HG03571 (cell line): ENCODE data around the gene HSF4.

ENCODE experiments used
- ATAC-seq: cut with Tn5 transposase; IDR thresholded peaks from one replicate; pipeline ENCODE4 v1.9.1; 2021; ENCODE audit not compliant: unreplicated experiment

The HSF4 gene

DNA sequence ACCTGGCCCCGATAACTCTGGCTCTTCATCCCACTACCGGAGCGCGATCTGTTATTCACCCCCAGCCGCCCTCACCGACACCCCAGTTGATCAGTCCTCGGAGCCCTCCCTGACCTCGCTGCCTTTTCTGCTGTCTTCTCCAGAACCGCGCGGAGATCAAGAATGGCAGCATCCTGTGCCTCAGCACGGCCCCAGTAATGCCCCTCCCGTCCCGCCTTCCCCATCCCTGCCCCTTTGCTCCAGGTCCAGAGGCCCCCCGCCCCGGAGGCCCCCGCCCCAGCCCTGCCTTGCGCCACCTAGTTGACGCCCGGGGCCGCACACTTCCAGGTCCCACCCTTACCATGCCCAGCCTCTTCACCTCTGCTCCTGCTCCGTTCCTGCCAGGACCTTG lies 35.3 kb downstream of the HSF4 start:
- ATAC-seq = no peak

- ATAC-seq = no peak
Measured at GRCh38 chr16:67200491-67200890, 35.9 kb downstream of the HSF4 start.

DNA sequence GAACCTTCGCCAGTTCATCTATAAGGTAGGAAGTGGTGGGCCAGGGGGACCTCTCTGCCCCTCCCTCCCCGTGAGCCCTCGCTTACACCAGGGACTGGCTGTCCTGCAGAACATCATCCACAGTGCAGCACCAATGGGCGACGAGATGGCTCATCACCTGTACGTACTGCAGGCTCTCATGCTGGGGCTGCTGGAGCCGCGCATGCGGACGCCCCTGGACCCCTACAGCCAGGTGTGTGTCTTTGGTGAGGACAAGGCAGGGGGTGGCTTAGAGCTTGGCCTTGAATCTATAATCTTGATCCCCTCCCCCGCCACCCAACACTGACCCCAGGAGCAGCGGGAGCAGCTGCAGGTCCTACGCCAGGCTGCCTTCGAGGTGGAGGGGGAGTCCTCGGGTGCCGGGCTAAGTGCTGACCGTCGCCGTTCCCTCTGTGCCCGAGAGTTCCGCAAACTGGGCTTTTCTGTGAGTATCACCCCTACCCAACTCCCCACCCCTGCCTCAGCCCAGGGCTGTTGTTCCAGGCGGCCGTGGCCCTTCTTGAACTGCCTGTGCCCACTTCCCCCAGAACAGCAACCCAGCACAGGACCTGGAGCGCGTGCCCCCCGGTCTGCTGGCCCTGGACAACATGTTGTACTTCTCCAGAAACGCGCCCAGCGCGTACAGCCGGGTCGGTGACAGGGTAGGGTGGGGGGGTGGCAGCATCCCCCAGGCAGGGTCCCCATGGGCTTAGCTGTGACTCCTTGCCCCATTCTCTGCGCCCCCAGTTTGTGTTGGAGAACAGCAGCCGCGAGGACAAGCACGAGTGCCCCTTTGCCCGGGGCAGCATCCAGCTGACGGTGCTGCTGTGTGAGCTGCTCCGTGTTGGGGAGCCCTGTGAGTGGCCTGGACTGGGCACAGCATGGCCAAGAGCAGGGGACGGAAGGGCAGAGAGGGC lies 37.1 kb downstream of the HSF4 start:
- no peak for ATAC-seq

GRCh38 chr16:67202426-67202825 lies 37.9 kb downstream of the HSF4 start:
- ATAC-seq = no peak

DNA sequence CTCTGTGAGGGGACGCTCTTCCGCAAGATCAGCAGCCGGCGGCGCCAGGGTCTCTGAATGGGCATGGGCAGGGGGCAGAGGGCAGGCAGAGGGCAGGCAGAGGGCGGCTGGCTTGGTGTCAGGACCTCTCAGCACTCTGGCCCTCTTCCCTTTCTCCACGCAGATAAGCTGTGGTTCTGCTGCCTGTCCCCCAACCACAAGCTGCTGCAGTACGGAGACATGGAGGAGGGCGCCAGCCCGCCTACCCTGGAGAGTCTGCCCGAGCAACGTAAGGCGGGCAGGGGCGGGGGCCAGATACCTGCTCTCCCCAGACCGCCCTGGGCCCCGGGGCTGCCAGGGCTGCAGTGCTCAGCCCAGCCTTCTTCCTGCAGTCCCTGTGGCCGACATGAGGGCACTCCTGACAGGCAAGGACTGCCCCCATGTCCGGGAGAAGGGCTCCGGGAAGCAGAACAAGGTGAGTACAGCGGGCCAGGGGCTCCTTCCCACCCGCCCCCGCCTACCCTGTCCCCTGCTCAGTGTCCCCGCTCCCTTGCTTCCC lies 38.5 kb downstream of the HSF4 start:
- ATAC-seq = no peak

- ATAC-seq = no peak
Measured at GRCh38 chr16:67204076-67204475, 39.5 kb downstream of the HSF4 start.

- no peak for ATAC-seq
Measured at GRCh38 chr16:67206129-67206837, 41.7 kb downstream of the HSF4 start.

DNA sequence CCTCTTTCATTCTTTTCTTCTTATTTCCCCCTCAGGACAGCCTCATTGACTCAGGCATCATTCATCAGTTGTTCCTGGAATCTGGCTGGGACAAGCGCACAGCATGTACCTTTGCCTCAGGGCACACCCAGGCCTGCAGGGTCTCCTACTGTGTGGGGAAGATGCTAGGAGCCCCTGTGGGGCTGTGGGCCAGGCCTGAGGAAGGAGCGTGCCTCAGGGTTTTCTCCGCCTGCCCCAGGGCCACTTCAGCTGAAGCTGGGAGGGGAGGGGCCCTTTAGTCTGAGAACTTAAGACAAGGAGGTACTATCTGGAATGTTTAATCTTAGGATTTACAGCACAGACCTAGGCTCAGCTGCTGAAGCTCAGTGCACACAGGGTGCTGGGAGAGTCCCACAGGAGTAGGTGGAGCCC lies 42.3 kb downstream of the HSF4 start:
- ATAC-seq = no peak

DNA sequence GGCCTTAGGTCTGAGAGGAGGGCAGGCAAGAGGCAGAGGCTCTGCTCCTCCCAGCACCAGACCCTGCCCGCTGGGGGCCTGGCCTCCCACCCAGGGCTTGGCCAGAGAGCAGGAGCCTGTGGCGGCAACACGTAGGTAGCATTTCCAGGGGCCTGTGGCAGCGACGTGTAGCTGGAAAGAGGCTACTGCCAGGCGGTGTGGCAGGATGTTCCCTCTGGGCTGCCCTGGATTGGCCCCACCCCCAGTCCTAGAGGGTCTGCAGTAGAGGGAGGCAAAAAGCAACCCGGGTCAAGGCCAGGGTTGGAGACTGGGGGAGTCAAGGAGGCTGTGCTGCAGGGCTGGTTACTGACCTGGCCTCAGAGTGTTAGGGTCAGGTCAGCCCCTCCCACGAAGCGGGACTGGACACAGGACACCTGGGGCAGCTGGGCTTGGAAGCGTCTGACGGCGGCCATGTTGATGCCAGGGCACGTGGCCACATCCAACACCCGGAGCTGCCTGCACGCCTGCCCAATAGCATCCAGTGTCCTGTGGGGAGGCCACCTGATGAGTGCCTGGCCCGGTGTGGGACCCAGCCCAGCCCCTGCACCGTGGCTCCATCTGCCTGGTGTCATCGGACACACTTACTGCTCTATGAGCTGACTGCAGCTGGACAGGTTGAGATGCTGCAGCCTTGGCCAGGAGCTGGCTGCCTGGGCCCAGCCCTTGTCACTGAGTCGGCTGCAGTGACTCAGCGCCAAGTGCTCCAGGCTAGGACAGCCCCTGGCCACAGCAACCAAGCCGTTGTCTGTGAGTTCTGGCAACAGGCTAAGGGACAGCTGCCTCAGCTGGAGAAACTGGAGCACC lies 42.9 kb downstream of the HSF4 start:
- ATAC-seq = no peak

DNA sequence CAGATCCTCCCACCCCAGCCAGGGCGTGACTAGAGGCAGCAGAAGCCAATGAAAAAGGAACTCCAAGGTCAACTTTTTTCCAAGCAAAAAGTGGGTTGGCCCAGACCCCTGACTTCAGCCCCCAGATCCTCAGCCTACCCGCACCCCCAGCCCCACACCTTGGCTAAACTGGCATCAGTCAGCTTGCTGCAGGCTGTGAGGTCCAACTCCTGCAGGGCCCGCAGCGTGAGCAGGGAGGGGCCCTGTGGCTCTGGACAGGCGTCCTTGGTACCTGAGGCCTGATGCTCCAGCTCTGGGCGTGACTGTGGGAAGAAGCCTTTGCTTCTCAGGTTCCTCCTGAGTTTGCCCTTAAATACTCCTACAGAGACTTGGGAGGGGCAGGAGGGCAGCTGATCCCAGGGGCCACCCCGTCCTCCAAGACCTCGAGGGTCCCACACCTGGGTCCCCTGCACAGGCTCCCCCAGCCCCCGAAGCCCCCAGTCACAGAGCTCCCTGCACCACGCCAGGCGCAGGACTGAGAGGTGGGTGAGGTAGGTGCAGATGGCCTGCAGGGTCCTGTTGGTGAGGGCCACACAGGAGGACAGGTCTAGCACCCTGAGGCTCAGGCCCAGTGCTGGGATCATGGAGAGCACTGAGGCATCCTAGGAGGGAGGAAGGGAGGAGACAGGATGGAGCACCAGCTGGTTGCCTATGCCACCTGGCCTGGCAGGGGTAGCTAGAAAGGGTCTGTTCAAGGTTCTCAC lies 43.8 kb downstream of the HSF4 start:
- no peak for ATAC-seq

DNA sequence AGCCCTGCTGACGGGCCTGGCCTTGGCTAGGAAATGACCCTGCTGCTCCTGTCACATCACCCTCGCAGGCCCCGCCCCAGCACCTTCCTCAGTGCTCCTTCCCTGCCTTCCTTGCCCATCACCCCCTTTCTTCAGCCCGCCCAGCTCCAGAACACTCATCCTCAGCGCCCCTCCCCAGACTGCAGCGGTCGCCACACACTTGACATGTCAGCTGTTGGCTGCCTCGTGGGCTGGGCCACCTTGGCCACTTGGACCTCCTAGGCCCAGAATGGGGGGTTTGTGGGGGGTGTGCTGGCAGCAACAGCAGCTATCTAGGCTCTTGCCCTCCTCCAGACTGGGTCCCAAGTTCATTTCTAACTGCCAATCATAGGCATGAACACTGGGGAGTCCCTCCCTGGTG lies 45.0 kb downstream of the HSF4 start:
- ATAC-seq = no peak

DNA sequence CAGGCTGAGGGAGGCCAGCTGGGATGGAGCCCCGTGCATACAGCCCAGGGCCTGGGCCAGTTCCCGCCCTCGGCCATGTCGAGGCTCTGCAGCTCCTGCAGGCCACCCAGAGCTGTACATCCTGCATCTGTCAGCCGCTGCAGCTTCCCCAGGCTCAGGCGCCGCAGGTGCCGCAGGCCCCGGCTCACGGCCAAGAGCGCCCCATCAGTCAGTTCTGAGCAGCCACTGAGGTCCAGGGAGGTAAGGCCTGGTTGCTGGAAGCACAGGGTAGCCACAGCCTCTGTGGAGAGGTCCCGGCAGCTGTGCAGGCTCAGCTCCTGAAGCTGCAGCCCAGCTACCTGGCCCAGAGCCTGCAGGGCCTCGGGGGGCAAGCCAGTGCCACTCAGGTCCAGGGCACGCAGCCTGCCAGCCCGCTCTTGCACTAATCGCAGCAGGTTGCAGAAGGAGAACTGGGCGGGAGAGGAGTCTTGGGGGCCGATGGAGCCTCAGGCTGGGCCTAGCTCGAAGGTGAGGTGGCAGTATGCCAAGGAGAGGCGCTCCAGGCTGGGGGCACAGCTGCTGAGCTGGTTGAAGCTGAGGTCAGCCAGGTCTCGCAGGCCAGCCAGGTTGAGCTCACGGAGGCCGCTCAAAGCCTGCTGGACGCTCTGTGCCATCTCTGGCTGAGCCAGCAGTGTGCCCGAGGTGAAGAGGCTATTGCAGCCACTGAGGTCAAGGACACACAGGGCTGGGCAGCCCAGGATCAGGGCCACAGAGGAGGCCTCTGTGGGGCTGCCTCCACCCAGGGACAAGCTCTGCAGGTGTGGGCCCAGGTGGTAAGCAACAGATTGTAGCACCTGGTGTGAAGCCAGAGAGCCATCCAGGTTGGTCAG lies 45.8 kb downstream of the HSF4 start:
- ATAC-seq = no peak

DNA sequence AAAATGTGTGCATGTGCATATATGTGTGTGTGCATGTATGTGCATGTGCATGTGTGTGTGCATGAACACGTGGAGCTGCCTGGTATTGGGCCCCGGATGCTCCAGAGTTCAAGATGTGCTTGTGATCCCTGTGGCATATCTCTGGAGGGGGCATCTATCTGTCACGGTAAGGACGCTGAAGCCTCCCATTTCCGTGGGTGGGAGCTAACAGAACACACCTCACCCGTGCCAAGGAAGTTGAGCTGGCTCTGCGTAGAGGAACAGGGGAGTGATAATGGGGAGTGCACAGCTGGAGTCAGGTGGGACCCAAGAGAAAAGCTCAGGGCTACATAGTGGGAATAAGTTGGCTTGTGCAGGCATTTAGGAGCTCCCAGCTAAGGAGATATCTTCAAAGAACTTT lies 47.1 kb downstream of the HSF4 start:
- ATAC-seq = no peak

DNA sequence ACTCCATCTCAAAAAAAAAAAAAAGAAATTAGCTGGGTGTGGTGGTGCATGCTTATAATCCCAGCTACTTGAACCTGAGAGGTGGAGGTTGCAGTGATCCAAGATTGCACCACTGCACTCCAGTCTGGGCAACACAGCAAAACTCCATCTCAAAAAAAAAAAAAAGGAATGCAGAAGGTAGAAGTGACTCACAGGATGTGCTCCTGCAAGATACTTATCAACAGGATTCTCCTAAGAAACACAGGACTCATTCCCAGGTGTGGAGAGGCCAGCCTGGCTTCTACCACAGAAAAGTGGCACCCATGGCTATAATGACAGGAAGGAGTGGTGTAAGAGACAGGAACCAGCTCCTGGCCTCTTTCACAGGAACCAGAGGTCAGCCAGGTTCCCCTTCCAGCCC lies 48.2 kb downstream of the HSF4 start:
- ATAC-seq = no peak

DNA sequence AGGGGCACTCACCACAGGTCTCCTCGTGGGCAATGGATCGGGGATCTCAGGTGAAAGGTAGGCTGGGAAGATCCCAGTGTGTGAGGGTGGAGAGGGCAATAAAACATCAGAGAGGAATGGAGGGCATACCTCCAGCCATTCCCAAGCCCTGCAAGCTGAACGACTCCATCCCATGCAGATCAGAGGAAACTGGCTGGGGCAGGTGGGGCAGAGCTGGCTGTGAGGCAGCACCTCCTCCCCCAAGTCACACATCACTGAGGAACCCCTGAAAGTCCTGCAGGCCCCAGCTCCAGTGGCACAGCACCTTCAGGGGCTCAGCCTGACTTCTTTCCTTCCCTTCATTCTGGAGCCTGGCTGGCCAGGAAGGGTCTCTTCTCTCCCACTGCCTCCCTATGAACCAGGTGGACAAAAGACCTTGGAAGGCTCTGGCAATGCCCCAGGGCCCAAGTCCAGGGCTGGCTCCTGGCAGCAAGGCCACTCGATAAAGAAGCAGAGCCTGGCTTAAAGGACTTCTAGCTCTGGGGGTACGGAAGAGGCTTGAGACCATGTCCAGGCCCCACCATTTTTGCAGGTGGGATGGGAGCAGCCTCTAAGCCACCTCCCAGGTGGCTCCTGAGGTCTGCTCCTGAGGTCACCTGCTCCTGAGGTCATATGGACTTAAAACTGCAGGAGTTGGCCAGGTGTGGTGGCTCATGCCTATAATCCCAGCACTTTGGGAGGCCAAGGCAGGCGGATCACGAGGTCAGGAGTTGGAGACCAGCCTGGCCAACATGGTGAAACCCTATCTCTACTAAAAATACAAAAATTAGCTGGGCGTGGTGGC lies 48.9 kb downstream of the HSF4 start:
- ATAC-seq = no peak

DNA sequence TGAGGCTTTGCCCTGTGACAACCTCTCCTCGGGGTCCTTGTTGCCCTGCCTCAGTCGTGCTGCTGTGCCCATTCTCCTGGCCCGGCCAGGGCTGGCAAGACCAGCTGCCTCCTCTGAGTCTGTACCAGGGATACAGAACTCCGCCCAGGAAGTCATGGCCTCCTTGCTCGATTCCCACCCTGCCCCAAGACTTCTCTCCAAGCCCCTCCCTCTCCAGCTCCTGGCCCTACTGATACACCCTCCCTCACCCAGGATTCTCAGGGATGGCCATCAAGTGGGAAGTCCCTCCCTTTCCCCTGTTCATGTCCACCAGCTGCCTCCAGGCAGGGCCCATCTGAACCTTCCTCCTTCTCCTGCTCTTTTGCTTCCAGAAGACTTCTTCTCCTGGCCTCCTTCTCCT lies 51.2 kb downstream of the HSF4 start:
- no peak for ATAC-seq

DNA sequence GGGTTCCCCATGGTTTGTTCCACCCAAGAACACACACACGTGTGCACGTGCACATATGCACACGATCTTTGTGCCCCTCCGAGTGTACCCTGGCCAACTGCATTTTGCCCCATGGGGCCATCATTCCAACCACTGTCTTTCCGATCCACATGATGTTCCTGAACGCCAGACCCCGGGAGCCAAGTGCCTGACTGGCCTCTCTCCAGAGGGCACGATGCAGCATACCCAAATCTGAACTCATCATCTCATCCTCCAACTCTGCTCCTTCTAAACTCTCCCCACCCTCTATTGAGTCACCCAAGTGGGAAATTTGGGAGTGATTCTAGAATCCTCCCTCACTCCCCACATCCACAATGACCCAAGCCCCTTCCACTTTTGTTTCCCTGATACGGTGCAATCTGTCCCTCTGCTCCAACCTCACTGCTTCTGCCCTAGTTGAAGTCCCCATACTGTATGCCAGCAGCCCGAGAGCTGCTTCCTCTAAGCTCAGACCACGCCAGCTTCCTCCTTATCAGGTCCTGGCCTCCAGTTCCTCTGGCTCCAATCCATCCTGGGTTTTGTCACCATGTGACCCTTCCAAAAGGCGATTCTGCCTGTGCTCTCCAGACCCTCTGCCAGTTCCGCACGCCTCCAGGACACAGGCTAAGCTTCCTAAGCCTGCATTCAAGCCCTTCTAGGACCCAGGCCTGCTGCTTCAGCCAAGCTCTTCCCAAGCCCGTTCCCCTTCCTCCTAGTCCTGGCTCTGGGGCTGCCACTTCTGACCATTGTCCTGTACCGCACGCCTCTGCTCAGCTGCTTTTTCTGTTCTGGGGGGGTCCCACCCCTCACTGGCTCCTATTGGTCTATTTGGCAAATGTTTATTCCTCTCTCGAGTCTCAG lies 52.3 kb downstream of the HSF4 start:
- ATAC-seq = no peak
